Tibial artery (tissue), 4 donors: ENCODE measurements around the gene CPPED1.

Experiments used
- DNase-seq, 2 donors: peaks; one replicate each; pipeline ENCODE4 v3.0.0-alpha.2; 2019
- H3K27ac ChIP-seq, 2 donors: fragments of 200-600 bp; sonication (generic) in 1 of 2; 1 replicate in 1 of 2; 2 replicates in 1 of 2; pipeline ENCODE4 v1.5.1; 2018 to 2019; ENCODE audit warnings: mild to moderate bottlenecking in 1 of 2
- H3K27me3 ChIP-seq, 2 donors: fragments of 200-600 bp; sonication (generic) in 1 of 2; one replicate each; pipeline versions ENCODE4 v1.5.1 to v1.6.0; 2016 to 2019
- H3K36me3 ChIP-seq, 3 donors: fragments of 200-600 bp; sonication (generic) in 2 of 3; one replicate each; pipeline ENCODE4 v1.5.1; 2016 to 2019; ENCODE audit warnings: mild to moderate bottlenecking in 2 of 3
- H3K4me1 ChIP-seq, 4 donors: fragments of 200-600 bp; sonication (generic) in 2 of 4; 1 replicate in 3 of 4; 2 replicates in 1 of 4; pipeline ENCODE4 v1.5.1; 2016 to 2019
- H3K4me3 ChIP-seq, 2 donors: fragments of 200-600 bp; sonication (generic) in 1 of 2; 1 replicate in 1 of 2; 2 replicates in 1 of 2; pipeline ENCODE4 v1.5.1; 2018 to 2019; ENCODE audit warnings: mild to moderate bottlenecking in 2 of 2
- H3K9me3 ChIP-seq, 3 donors: fragments of 200-600 bp; sonication (generic) in 1 of 3; one replicate each; pipeline ENCODE4 v1.5.1; 2016 to 2019
- intact Hi-C: fragments of 100-400 bp; cut with DNase I; formaldehyde crosslinking; loops from one replicate; pipeline ENCODE4 v1.15.0; 2023; ENCODE audit warnings: low total_unique reads
- TF ChIP-seq, protein P1 (sequence below), 2 experiments: fragments of 200-600 bp in 1 of 2; fragments of 450-650 bp in 1 of 2; IDR thresholded peaks; one replicate each; pipeline ENCODE4 v1.5.1; 2017 to 2019; ENCODE audit warnings: antibody characterized with exemption in 2 of 2, mild to moderate bottlenecking in 1 of 2, moderate library complexity in 1 of 2

Gene CPPED1

DNA sequence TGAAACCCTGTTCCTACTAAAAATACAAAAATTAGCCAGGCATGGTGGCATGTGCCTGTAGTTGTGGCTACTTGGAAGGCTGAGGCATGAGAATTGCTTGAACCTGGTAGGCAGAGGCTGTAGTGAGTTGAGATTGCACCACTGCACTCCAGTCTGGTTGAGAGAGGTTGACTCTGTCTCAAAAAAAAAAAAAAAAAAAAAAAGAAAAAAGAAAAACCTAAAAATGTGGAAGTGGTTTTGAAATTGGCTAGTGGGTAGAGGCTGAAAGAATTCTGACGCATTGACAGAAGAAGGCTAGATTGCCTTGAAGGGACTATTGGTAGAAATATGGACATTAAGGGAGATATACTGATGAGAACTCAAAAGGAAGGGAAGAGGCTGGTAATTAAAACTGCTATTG lies 33.6 kb upstream of the CPPED1 start:
- H3K27ac ChIP-seq = no peak overlapping the region
- intact Hi-C loops = no loop called here
- no peak overlapping the region for H3K4me3 ChIP-seq
- H3K4me1 ChIP-seq = no peaks in the 10 kb centered on the region
- no peaks in the 10 kb centered on the region for H3K36me3 ChIP-seq
- H3K27me3 ChIP-seq = no peaks in the 10 kb centered on the region
- no peak for DNase-seq
- H3K9me3 ChIP-seq = peaks cover 0 to 10% (median 0%) of the 10 kb centered on the region in 3 donors
- TF ChIP-seq, protein P1, sequence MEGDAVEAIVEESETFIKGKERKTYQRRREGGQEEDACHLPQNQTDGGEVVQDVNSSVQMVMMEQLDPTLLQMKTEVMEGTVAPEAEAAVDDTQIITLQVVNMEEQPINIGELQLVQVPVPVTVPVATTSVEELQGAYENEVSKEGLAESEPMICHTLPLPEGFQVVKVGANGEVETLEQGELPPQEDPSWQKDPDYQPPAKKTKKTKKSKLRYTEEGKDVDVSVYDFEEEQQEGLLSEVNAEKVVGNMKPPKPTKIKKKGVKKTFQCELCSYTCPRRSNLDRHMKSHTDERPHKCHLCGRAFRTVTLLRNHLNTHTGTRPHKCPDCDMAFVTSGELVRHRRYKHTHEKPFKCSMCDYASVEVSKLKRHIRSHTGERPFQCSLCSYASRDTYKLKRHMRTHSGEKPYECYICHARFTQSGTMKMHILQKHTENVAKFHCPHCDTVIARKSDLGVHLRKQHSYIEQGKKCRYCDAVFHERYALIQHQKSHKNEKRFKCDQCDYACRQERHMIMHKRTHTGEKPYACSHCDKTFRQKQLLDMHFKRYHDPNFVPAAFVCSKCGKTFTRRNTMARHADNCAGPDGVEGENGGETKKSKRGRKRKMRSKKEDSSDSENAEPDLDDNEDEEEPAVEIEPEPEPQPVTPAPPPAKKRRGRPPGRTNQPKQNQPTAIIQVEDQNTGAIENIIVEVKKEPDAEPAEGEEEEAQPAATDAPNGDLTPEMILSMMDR (IDR thresholded peaks at IDR 0.05) = no peak

DNA sequence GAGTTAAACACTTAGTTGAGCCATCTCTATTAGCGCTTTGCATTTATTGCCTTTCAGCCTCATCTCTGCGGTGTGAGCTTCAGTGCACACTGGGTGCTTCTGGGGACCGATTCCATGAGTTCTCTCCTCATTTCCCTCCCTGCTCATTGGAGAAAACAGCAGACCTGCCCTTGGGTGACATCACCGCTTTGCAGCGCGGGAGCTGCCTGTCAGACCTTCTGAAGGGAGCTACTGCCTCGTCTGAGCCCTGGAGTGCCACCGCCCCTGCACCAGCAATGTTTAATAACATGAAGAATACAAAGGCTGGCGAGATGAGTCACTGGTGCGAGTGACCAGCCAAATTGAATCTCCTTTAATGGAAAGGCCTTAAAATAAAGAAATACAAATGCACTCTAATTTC lies 30.2 kb upstream of the CPPED1 start:
- H3K9me3 ChIP-seq = peaks cover 0 to 10% (median 0%) of the 10 kb centered on the region in 3 donors
- H3K4me3 ChIP-seq = no peak overlapping the region
- no peak overlapping the region for H3K27ac ChIP-seq
- no peaks in the 10 kb centered on the region for H3K27me3 ChIP-seq
- H3K4me1 ChIP-seq = no peaks in the 10 kb centered on the region
- TF ChIP-seq, protein P1 (IDR thresholded peaks at IDR 0.05) = no peak
- intact Hi-C loops = no loop called here
- DNase-seq = no peak
- no peaks in the 10 kb centered on the region for H3K36me3 ChIP-seq

DNA sequence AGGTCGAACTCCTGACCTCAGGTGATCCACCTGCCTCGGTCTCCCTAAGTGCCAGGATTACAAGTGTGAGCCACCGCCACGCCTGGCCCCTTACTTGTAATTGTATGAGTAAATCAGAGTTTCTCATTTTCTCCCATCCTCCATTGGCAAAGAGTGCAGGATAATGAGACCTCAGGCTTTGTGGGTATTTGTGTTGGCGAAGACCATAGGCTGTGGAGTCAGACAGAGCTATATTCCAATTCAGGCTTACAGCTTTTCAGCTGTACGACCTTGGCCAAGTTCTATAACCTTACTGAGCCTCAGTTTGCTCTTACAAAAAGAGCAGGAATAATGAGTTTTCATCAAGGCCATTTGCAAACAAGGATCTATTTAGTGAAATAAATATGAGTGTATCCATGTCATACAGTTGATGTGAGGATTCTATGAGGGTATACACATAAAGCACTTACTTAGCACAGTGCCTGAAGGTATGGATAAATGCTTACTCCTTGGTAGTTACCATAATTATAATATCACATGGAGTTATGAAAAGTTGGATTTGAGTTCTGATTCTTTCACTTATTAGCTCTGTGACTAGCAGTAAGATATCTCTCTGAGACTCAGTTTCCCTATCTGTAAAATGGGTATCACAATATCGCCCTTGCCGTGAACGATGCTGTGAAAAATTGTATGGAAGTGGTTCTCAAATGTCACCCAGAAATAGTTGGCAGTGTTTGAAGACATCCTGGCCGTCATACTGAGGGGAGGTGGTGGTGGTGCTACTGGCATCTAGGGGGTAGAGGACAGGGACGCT lies 25.6 kb upstream of the CPPED1 start:
- TF ChIP-seq, protein P1 (IDR thresholded peaks at IDR 0.05) = no peak
- DNase-seq = no peak
- Histone ChIP-seq H3K4me3 (no peak overlapping the region), H3K27ac (no peak overlapping the region), H3K9me3 (no peaks in the 10 kb centered on the region), H3K36me3 (no peaks in the 10 kb centered on the region), H3K27me3 (no peaks in the 10 kb centered on the region), H3K4me1 (no peaks in the 10 kb centered on the region)
- intact Hi-C loops = loop anchor here (10.0 kb wide), 1 partner anchor 734 kb away; no protein-coding TSS in a partner anchor

DNA sequence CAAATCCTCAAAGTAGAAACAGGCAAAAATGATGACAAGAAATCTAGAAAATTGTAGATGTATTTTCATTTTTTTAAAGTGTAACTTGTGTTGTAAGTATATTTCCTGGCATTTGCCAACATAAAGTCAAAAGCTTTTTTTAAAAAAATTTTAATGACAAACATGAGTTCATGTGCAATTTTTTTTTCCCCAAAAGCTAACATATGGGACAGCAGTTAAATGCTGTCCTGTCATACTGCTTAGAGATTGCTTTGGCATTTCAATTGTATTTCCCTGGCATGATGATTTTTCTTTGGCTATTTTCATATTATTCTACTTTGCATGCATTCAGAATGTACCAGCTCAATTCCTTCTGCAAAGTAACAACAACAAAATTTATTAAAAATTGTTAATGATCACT lies 24.5 kb upstream of the CPPED1 start:
- no peaks in the 10 kb centered on the region for H3K4me1 ChIP-seq
- H3K4me3 ChIP-seq = no peak overlapping the region
- intact Hi-C loops = loop anchor here (10.0 kb wide), 1 partner anchor 733 kb away; no protein-coding TSS in a partner anchor
- DNase-seq = no peak
- no peaks in the 10 kb centered on the region for H3K36me3 ChIP-seq
- no peak overlapping the region for H3K27ac ChIP-seq
- no peaks in the 10 kb centered on the region for H3K27me3 ChIP-seq
- TF ChIP-seq, protein P1 (IDR thresholded peaks at IDR 0.05) = no peak
- H3K9me3 ChIP-seq = no peaks in the 10 kb centered on the region

DNA sequence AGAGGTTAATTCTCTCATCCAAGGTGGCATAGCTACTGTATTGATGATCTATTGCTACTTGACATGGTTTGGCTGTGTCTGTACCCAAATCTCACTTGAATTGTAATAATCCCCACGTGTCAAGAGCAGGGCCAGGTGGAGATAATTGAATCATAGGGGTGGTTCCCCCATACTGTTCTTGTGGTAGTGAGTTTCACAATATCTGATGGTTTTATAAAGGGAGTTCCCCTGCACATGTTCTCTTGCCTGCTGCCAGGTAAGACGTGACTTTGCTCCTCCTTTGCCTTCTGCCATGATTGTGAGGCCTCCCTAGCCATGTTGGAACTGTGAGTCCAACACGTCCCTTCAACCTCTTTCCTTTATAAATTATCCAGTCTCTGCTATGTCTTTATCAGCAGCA lies 22.9 kb upstream of the CPPED1 start:
- Histone ChIP-seq H3K9me3 (no peaks in the 10 kb centered on the region), H3K27me3 (no peaks in the 10 kb centered on the region), H3K27ac (no peak overlapping the region), H3K36me3 (no peaks in the 10 kb centered on the region), H3K4me1 (no peaks in the 10 kb centered on the region), H3K4me3 (no peak overlapping the region)
- TF ChIP-seq, protein P1 (IDR thresholded peaks at IDR 0.05) = no peak
- intact Hi-C loops = loop anchor here (10.0 kb wide), 1 partner anchor 732 kb away; no protein-coding TSS in a partner anchor
- no peak for DNase-seq
